Measurements from ENCODE around the gene CPAMD8.
"Not testable (repeated sequence)": the region's sequence is repeated elsewhere in the genome, so short reads cannot be mapped to it uniquely, and the experiment has no call there.

The CPAMD8 gene

GRCh38 chr19:16944626-16945363 is 81.8 kb downstream of the CPAMD8 start:
- DNase-seq = no peak

- DNase-seq = no peak
Measured at GRCh38 chr19:16943942-16944625, 82.5 kb downstream of the CPAMD8 start.

- not testable (repeated sequence) for DNase-seq
Measured at GRCh38 chr19:16943090-16943489, 83.5 kb downstream of the CPAMD8 start.

- DNase-seq = no peak
Measured at GRCh38 chr19:16942583-16942982, 84.0 kb downstream of the CPAMD8 start.

- no peak for DNase-seq
Measured at GRCh38 chr19:16940626-16941025, 86.0 kb downstream of the CPAMD8 start.

- DNase-seq = not testable (repeated sequence)
Measured at GRCh38 chr19:16940063-16940462, 86.5 kb downstream of the CPAMD8 start.

- DNase-seq = no peak
Measured at GRCh38 chr19:16938211-16938610, 88.4 kb downstream of the CPAMD8 start.

- DNase-seq = not testable (repeated sequence)
Measured at GRCh38 chr19:16937796-16938195, 88.8 kb downstream of the CPAMD8 start.

- DNase-seq = no peak
Measured at GRCh38 chr19:16936901-16937300, 89.7 kb downstream of the CPAMD8 start.

GRCh38 chr19:16934489-16934888 is 92.1 kb downstream of the CPAMD8 start:
- no peak for DNase-seq

- no peak for DNase-seq
Measured at GRCh38 chr19:16931306-16931705, 95.3 kb downstream of the CPAMD8 start.

GRCh38 chr19:16930753-16931152 is 95.9 kb downstream of the CPAMD8 start:
- no peak for DNase-seq

GRCh38 chr19:16928916-16929315 is 97.7 kb downstream of the CPAMD8 start:
- no peak for DNase-seq

GRCh38 chr19:16928351-16928750 is 98.3 kb downstream of the CPAMD8 start:
- DNase-seq = no peak

GRCh38 chr19:16927883-16928282 is 98.7 kb downstream of the CPAMD8 start:
- DNase-seq = no peak

GRCh38 chr19:16922949-16923348 is 103.7 kb downstream of the CPAMD8 start:
- no peak for DNase-seq

- no peak for DNase-seq
Measured at GRCh38 chr19:16922592-16922934, 104.0 kb downstream of the CPAMD8 start.

- DNase-seq = no peak
Measured at GRCh38 chr19:16921766-16922591, 104.6 kb downstream of the CPAMD8 start.

GRCh38 chr19:16920816-16921529 is 105.6 kb downstream of the CPAMD8 start:
- DNase-seq = peak; percentile 61

- no peak for DNase-seq
Measured at GRCh38 chr19:16919496-16919895, 107.1 kb downstream of the CPAMD8 start.

- no peak for DNase-seq
Measured at GRCh38 chr19:16917401-16917800, 109.2 kb downstream of the CPAMD8 start.

- no peak for DNase-seq
Measured at GRCh38 chr19:16915734-16916133, 110.9 kb downstream of the CPAMD8 start.

GRCh38 chr19:16915135-16915534 is 111.5 kb downstream of the CPAMD8 start:
- DNase-seq = no peak

Data from 8988T (cell line).